ENCODE results near the gene NCLN. TPM values are rescaled to one million over a fixed set of nuclear protein-coding genes. Genes with fewer than 3 reads are reported as not detected.
"Not testable (repeated sequence)": the region's sequence is repeated elsewhere in the genome, so short reads cannot be mapped to it uniquely, and the experiment has no call there.

NCLN gene
- total and polyA plus RNA-seq, 8 donors, result 16.7 to 381 (median 50.4) TPM

- intact Hi-C loops (cut with DNase I; ENCODE audit: low total_unique reads), result no loop called here
- TF ChIP-seq EP300 (IDR thresholded peaks at IDR 0.05), result no peak
- TF ChIP-seq POLR2A (IDR thresholded peaks at IDR 0.05), result no peak
- no peak for TF ChIP-seq POLR2AphosphoS5 (IDR thresholded peaks at IDR 0.05)
- TF ChIP-seq CTCF (IDR thresholded peaks at IDR 0.05), result no peak
- no peak overlapping the region for H3K4me3 ChIP-seq
- H3K36me3 ChIP-seq, result no peaks in the 10 kb centered on the region
- WGBS, 5 donors, result 57 to 83% (median 78%) methylated on average over 4 of the region's 4 CpGs
- no peaks in the 10 kb centered on the region for H3K9me3 ChIP-seq
- no peak overlapping the region for H3K27ac ChIP-seq
- no peaks in the 10 kb centered on the region for H3K4me1 ChIP-seq
- peaks cover 0 to 59% (median 9%) of the 10 kb centered on the region in 3 donors for H3K27me3 ChIP-seq
- no peak for DNase-seq
These were observed 48.1 kb downstream of the NCLN start for GRCh38 chr19:3233831-3234230.

- H3K4me1 ChIP-seq, result no peaks in the 10 kb centered on the region
- H3K27me3 ChIP-seq, result peaks cover 0 to 49% (median 0%) of the 10 kb centered on the region in 3 donors
- 57 to 67% (median 62%) methylated on average over 9 of the region's 9 CpGs for WGBS, 5 donors
- intact Hi-C loops (cut with DNase I; ENCODE audit: low total_unique reads), result no loop called here
- TF ChIP-seq POLR2A (IDR thresholded peaks at IDR 0.05), result no peak
- no peak for TF ChIP-seq EP300 (IDR thresholded peaks at IDR 0.05)
- no peak for TF ChIP-seq POLR2AphosphoS5 (IDR thresholded peaks at IDR 0.05)
- TF ChIP-seq CTCF (IDR thresholded peaks at IDR 0.05), result no peak
- no peak for DNase-seq
- no peak overlapping the region for H3K4me3 ChIP-seq
- H3K27ac ChIP-seq, result no peak overlapping the region
- H3K36me3 ChIP-seq, result no peaks in the 10 kb centered on the region
- H3K9me3 ChIP-seq, result no peaks in the 10 kb centered on the region
These were observed 49.1 kb downstream of the NCLN start for GRCh38 chr19:3234800-3235199.

DNA sequence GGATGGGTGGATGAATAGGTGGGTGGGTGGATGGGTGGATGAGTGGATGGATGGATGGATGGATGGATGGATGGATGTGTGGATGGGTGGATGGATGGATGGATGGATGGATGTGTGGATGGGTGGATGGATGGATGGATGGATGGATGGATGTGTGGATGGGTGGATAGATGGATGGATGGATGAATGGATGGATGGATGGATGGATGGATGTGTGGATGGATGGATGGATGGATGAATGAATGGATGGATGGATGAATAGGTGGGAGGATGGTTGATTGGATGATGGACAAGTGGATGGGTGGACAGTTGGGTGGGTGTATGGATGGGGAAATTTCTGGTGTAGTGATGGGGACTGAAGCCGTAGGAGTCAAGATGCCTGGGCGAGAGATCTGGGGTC lies 49.9 kb downstream of the NCLN start:
- peaks cover 0 to 46% (median 0%) of the 10 kb centered on the region in 3 donors for H3K27me3 ChIP-seq
- H3K9me3 ChIP-seq; H3K4me1 ChIP-seq; DNase-seq; intact Hi-C loops (cut with DNase I; ENCODE audit: low total_unique reads); H3K36me3 ChIP-seq; H3K27ac ChIP-seq; H3K4me3 ChIP-seq: not testable (repeated sequence)
- 77 to 89% (median 86%) methylated on average over 2 of the region's 2 CpGs for WGBS, 5 donors

DNA sequence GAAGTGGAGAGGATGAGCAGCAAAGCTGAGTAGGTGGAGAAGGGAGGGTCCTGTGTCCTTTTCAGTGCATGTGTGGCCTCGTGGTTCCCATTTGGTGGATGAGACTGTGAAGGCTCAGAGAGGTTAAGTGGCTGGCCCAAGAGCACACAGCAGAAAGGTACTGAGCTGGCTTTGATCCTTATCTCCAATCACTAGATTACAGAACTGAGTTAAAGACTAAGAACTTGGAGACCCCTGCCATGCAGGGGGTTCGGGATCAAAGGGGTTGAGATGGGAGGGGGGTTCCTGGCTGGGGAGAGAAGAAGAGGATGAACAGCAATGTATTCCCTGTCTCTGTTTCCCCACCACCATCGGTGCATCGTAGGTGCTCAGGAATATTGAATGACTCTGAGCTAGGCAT lies 50.5 kb downstream of the NCLN start:
- DNase-seq, result no peak
- no peak for TF ChIP-seq POLR2A (IDR thresholded peaks at IDR 0.05)
- no peak for TF ChIP-seq POLR2AphosphoS5 (IDR thresholded peaks at IDR 0.05)
- TF ChIP-seq EP300 (IDR thresholded peaks at IDR 0.05), result no peak
- TF ChIP-seq CTCF (IDR thresholded peaks at IDR 0.05), result no peak
- Histone ChIP-seq H3K4me1 (no peaks in the 10 kb centered on the region), H3K27ac (no peak overlapping the region), H3K27me3 (peaks cover 0 to 46% (median 0%) of the 10 kb centered on the region in 3 donors), H3K9me3 (no peaks in the 10 kb centered on the region), H3K4me3 (no peak overlapping the region), H3K36me3 (no peaks in the 10 kb centered on the region)
- 56 to 69% (median 64%) methylated on average over 4 of the region's 4 CpGs for WGBS, 5 donors
- intact Hi-C loops (cut with DNase I; ENCODE audit: low total_unique reads), result no loop called here

- Histone ChIP-seq H3K27ac (no peak overlapping the region), H3K9me3 (no peaks in the 10 kb centered on the region), H3K27me3 (peaks cover 0 to 42% (median 0%) of the 10 kb centered on the region in 3 donors), H3K4me3 (no peak overlapping the region), H3K4me1 (no peaks in the 10 kb centered on the region), H3K36me3 (no peaks in the 10 kb centered on the region)
- intact Hi-C loops (cut with DNase I; ENCODE audit: low total_unique reads), result no loop called here
- DNase-seq, result no peak
- 76 to 87% (median 84%) methylated on average over 7 of the region's 7 CpGs for WGBS, 5 donors
- TF ChIP-seq POLR2A (IDR thresholded peaks at IDR 0.05) (no peak), EP300 (IDR thresholded peaks at IDR 0.05) (no peak), CTCF (IDR thresholded peaks at IDR 0.05) (no peak), POLR2AphosphoS5 (IDR thresholded peaks at IDR 0.05) (no peak)
These were observed 52.4 kb downstream of the NCLN start for GRCh38 chr19:3238066-3238561.

All from stomach (tissue), 9 donors.